ENCODE data around the gene SCN9A.

- TF ChIP-seq BCL3 (IDR thresholded peaks at IDR 0.05; ENCODE audit: borderline replicate concordance, insufficient read depth, low read depth, low read length, poor library complexity, severe bottlenecking) (no peak), IRF4 (IDR thresholded peaks at IDR 0.05; ENCODE audit: low read depth, low read length) (no peak), POLR2A (IDR thresholded peaks at IDR 0.05; ENCODE audit: low read depth, low read length) (no peak), EP300 (IDR thresholded peaks at IDR 0.05; ENCODE audit: borderline replicate concordance in 1 of 2, control insufficient read depth in 1 of 2, low read depth in 2 of 2, low read length in 2 of 2) (no peak), ATF3 (IDR thresholded peaks at IDR 0.05; ENCODE audit: borderline replicate concordance, extremely low read depth, low read depth, low read length) (no peak), PAX8 (IDR thresholded peaks at IDR 0.05) (no peak), ZNF274 (IDR thresholded peaks at IDR 0.05; ENCODE audit: insufficient read depth, insufficient read length) (no peak), CHD2 (IDR thresholded peaks at IDR 0.05; ENCODE audit: borderline replicate concordance, low read depth, low read length) (no peak), GABPA (IDR thresholded peaks at IDR 0.05; ENCODE audit: low read depth) (no peak)
- TF ChIP-seq, protein P1, sequence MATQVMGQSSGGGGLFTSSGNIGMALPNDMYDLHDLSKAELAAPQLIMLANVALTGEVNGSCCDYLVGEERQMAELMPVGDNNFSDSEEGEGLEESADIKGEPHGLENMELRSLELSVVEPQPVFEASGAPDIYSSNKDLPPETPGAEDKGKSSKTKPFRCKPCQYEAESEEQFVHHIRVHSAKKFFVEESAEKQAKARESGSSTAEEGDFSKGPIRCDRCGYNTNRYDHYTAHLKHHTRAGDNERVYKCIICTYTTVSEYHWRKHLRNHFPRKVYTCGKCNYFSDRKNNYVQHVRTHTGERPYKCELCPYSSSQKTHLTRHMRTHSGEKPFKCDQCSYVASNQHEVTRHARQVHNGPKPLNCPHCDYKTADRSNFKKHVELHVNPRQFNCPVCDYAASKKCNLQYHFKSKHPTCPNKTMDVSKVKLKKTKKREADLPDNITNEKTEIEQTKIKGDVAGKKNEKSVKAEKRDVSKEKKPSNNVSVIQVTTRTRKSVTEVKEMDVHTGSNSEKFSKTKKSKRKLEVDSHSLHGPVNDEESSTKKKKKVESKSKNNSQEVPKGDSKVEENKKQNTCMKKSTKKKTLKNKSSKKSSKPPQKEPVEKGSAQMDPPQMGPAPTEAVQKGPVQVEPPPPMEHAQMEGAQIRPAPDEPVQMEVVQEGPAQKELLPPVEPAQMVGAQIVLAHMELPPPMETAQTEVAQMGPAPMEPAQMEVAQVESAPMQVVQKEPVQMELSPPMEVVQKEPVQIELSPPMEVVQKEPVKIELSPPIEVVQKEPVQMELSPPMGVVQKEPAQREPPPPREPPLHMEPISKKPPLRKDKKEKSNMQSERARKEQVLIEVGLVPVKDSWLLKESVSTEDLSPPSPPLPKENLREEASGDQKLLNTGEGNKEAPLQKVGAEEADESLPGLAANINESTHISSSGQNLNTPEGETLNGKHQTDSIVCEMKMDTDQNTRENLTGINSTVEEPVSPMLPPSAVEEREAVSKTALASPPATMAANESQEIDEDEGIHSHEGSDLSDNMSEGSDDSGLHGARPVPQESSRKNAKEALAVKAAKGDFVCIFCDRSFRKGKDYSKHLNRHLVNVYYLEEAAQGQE (IDR thresholded peaks at IDR 0.05; ENCODE audit: low read depth, low read length) = no peak
- TF ChIP-seq, protein P2, sequence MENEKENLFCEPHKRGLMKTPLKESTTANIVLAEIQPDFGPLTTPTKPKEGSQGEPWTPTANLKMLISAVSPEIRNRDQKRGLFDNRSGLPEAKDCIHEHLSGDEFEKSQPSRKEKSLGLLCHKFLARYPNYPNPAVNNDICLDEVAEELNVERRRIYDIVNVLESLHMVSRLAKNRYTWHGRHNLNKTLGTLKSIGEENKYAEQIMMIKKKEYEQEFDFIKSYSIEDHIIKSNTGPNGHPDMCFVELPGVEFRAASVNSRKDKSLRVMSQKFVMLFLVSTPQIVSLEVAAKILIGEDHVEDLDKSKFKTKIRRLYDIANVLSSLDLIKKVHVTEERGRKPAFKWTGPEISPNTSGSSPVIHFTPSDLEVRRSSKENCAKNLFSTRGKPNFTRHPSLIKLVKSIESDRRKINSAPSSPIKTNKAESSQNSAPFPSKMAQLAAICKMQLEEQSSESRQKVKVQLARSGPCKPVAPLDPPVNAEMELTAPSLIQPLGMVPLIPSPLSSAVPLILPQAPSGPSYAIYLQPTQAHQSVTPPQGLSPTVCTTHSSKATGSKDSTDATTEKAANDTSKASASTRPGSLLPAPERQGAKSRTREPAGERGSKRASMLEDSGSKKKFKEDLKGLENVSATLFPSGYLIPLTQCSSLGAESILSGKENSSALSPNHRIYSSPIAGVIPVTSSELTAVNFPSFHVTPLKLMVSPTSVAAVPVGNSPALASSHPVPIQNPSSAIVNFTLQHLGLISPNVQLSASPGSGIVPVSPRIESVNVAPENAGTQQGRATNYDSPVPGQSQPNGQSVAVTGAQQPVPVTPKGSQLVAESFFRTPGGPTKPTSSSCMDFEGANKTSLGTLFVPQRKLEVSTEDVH (IDR thresholded peaks at IDR 0.05; ENCODE audit: low read depth, partially characterized antibody) = no peak
Observed at GRCh38 chr2:166257859-166258258, 117.9 kb downstream of the SCN9A start.

Measured in GM12878 (cell line).